Mucosa of gallbladder (tissue), 1 donor: ENCODE measurements around the gene TRIM46. TPM values are rescaled to one million over a fixed set of nuclear protein-coding genes. Genes with fewer than 3 reads are reported as not detected.

Source experiments
- DNase-seq: peaks from one replicate; pipeline ENCODE4 v3.0.0-alpha.2; 2020; ENCODE audit warnings: low spot score
- total RNA-seq: library from RNA; stranded (reverse); gene quantifications from one replicate; pipeline ENCODE4 v1.2.1, GENCODE V29; 2021
- donor health status: DM: no; HTN: no; CAD: no.

Gene TRIM46
- total RNA-seq, 1 donor from 2014 or later = 0.83 TPM

- DNase-seq = no peak
Measured at GRCh38 chr1:155171836-155172731, 1.6 kb upstream of the TRIM46 start.

DNA sequence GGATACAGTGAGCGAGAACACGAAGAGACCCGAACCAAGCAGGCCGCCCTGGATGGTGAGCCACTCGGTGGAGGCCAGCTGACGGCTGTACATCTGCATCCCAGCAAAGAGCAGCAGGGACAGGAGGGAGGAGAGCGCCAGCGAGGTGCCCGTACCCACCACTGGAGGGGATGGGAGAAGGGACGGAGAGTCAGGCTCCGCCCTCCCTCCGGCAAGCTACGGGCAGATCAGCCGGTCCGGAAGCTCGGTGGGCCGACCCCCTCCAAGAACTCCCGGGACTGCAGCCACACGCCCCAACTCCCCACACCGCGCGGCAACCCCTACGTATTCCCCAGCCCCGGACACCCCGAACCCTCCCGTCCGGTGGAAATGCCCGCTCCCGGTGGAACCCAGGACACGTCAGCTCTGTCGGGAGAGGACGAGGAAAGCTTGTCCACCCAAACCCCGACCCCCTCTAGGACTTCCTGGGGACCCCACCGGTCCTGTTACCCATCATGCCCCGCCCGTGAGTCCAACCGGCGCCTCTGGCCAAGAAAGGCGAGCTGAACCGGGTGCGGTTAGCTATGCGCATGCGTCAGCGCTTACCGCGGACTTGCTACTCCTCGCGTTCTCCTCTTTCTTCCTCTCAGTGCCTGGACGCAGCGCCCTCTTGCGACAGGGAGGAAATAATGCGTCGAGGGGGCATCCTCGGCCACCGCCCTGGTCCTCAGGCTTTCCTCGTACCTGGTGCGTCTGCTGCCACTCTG is 744 bp upstream of the TRIM46 start, which contains the start of gene KRTCAP2:
Gene KRTCAP2, minus strand, starts transcription at position 573 of the 746 bp plus-strand sequence. Its CDS starts 80 bp downstream, at position 493.
- peak; percentile 95 for DNase-seq

- no peak for DNase-seq
Measured at GRCh38 chr1:155174324-155175280, 953 bp downstream of the TRIM46 start.

- DNase-seq = no peak
Measured at GRCh38 chr1:155175281-155175926, 1.8 kb downstream of the TRIM46 start.

GRCh38 chr1:155175927-155176371 is 2.3 kb downstream of the TRIM46 start:
- DNase-seq = no peak

DNA sequence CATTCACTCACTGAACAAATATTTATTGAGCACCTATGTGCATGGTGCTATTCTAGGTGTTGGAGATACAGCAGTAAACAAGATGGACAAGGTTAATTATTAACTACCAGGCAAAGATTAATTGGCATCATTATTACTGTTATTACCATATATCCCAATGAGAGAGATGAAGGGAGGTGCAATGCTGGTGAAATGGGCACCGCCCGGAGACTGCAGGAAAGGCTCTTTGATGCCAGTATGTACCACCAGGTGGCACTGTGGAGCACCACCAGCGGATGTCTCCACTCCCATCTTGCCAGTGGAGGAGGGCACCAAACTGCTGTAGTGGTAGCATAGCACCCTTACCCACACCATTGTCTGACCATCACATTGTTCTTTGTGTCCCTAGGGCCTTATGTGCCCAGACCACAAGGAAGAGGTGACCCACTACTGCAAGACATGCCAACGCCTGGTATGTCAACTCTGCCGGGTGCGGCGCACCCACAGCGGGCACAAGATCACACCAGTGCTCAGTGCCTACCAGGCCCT is 3.0 kb downstream of the TRIM46 start:
- peak; percentile 89 for DNase-seq

- DNase-seq = no peak
Measured at GRCh38 chr1:155177192-155177917, 3.7 kb downstream of the TRIM46 start.

- no peak for DNase-seq
Measured at GRCh38 chr1:155177918-155178281, 4.3 kb downstream of the TRIM46 start.

DNA sequence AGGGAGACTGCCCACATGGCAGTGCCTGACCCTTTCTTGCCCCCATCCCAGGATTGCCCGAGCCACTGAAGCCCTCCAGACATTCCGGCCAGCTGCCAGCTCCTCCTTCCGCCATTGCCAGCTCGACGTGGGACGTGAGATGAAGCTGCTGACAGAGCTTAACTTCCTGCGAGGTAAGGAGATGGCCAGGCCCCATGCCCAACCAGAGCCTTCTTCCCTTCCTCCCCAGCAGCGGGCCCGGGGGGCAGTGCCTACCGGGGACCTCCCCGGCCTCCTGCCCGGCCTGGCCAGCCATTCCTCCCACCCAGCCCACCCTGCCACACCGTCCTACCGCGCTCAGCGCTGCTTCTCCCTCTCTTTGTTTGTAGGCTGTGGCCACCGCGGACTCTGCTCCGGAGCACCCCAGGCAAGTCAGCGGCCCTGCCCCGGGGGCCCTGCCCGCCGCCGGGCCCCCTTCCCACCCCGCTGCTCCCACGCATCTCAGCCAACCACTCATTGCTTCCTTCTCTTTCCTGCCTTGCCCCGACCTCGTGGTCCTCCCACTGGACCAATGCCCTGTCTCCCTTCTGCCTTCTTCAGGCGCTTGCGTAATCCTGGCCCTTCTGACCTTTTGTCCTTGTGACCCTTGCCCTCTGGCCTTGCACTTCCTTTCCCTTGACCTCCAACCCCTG is 4.9 kb downstream of the TRIM46 start:
- DNase-seq = no peak

- DNase-seq = no peak
Measured at GRCh38 chr1:155179112-155180031, 5.7 kb downstream of the TRIM46 start.

DNA sequence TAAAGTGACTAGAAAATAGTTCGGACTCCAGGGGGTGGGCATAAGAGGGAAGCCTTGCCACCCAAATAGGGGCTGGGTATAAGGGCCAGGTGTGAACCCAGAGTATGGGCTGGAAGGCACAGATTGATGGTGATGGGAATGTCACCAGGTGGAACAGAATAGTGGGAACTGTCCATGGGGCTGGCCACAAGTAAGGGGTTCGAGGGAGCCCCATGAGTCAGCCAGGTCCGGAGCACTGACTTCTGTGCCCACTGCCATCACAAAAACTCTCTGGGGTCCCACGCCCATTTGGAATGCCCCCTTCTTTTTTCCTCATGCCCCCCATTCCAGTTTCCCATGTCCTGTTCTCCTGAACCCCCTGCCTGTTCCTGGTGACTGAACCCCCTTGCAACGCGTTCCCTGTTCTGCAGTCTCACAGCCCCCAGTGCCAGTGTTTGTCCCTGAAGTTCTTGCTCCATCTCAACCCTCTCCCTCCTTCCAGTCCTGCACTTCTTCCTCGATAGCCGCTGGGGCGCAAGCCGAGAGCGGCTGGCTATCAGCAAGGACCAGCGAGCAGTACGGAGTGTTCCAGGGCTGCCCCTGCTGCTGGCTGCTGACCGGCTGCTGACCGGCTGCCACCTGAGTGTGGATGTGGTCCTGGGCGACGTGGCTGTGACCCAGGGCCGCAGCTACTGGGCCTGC is 7.9 kb downstream of the TRIM46 start:
- no peak for DNase-seq

- DNase-seq = no peak
Measured at GRCh38 chr1:155182052-155182550, 8.5 kb downstream of the TRIM46 start.

- DNase-seq = no peak
Measured at GRCh38 chr1:155183775-155184221, 10.1 kb downstream of the TRIM46 start.

DNA sequence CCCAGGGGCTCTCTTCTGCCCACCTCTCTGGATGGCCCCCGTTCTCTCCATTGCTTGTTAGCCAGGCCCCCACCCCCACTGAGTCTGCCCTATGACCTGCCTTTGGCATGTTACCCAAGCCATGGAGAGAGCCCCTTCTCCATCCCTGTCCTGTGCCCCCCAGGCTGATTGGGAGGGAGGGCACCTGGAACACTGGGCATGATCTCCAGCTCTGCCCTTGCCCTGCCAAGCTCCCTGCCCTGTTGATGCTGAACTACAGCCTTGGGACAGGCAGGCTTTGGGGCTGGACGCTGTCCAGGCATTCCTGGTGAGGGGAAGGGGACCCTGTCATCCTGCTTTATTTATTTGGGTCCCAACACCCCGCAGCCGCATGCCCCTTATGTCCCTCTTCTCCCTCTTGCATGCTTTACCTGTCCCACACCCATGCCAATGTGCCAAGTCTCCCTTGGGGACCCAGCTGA is 10.7 kb downstream of the TRIM46 start:
- DNase-seq = no peak

DNA sequence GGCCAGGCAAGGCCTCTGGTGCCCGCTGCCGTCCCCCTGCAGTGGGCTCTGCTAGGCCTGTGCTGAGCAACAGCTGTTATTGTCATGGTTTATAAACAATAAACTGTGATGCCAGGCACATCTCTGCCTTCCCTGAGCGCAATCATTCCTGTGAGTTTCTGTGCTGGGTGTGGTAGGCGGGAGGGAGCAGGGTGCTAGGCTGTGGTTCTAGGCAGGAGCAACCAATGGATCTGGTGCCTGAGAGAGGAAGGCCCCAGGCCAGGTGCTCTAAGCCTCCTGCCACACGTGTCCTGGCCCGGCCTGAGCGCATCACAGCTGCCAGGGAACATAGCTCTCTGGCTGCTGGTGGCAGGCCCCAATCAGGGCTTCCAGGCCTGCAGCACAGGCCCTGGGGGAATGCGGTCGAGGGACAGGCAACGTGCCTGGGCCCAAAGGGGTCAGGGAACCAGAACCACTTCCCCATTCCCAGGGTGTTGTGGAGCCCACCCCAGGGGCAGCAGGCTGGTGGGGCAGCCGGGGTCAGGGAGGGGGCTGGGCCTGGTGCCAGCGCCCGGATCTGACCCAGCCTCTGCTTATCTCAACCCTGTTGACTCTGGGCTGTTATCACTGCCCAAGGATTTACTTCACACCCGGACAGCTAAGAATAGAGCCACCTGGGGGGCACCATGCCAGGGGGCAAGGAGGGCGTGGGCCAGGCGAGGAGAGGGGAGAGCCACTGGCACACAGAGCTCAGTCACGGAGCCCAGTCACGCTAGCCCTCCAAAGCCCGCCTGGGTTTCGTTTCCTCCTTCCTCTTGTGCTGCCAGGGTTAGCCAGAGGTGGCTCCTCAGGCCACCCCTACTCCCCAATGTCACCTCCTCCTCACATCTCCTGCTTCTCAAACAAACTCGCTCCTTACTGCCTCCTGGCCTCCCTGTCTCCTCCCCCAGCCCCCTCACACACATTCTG is 11.5 kb downstream of the TRIM46 start:
- DNase-seq = no peak

- no peak for DNase-seq
Measured at GRCh38 chr1:155185783-155186066, 12.1 kb downstream of the TRIM46 start.
